Lower leg skin (tissue), 3 donors: ENCODE results near the gene CPLX3.

ENCODE experiments used
- CTCF ChIP-seq, 3 donors: fragments of 450-650 bp; IDR thresholded peaks; one replicate each; pipeline ENCODE4 v1.5.1; 2016; ENCODE audit warnings: antibody characterized with exemption in 3 of 3, mild to moderate bottlenecking in 3 of 3, moderate library complexity in 2 of 3
- POLR2A ChIP-seq, 2 donors: fragments of 450-650 bp; IDR thresholded peaks; one replicate each; pipeline ENCODE4 v1.6.1; 2016 to 2017; ENCODE audit warnings: antibody characterized with exemption in 2 of 2, mild to moderate bottlenecking in 1 of 2, moderate library complexity in 1 of 2

- no peak for TF ChIP-seq CTCF (IDR thresholded peaks at IDR 0.05)
- TF ChIP-seq POLR2A (IDR thresholded peaks at IDR 0.05): no peak
These were observed 13.3 kb downstream of the CPLX3 start for GRCh38 chr15:74839526-74840395.
